Stimulated activated CD4-positive, alpha-beta T cell treated with anti-CD3 and anti-CD28 coated beads, Interleukin-4, amount 100 ng/mL, for 48 hours (primary cell): Measurements from ENCODE around the gene DSE.

Experiments
- DNase-seq, 2 donors: peaks; one replicate each; pipeline ENCODE4 v3.0.0-alpha.2; 2020; ENCODE audit warnings: low read depth in 2 of 2

Gene DSE

DNA sequence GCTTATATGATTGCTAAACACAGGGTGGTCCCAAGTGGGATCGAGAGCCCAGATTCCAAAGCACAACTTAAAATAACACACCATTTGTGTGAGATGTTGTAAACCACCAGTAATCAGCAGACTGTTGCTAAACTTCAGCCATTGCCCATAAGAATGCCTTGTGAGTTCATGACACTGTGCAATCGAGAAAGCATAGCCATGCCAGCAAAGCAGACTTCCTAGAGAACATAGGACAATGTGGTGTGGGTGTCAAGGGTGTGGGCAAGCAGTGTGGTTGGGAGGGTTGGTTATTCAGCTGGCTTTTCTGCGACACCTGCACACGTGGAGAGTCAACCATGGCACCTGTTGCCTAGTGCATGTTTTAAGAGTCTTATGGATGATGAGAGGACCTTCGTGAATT, 74.4 kb downstream of the DSE start:
- DNase-seq, result no peak

DNA sequence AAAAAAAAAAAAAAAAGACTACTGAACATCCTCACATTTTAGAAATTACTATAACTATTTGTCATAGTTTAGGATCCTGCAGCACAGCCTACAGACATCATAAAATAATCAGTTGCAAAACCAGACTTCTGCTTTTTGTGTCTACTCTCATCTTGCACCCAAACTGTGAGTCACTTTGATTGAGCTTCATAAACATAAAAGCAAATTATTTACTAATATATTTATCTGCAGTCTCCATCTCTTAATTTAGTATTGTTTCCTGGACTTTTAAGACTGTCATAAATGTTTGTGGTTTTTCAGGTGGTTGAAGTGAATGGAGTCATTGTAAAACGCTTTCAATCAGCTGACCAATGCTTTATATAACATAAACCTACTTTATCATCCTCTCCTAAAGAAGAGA, 75.7 kb downstream of the DSE start:
- no peak for DNase-seq

DNA sequence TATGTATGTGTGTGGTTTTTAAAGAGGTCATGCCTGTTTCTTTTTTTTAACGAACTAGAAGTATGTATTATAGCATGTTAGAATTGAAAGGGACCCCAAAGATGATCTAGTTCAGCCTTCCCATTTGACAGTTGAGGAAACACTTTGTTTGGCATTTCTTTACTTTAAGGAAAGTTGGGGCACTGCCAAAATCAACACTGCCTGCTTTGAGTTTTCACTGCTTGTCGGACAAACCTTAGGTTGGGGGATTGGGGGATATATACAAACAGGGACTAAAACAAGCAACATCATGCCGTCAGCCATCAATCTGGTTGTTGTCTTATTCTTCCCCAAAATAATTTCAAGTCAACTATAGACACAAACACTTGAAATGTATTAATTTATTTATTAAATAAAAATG, 76.3 kb downstream of the DSE start:
- no peak for DNase-seq

DNA sequence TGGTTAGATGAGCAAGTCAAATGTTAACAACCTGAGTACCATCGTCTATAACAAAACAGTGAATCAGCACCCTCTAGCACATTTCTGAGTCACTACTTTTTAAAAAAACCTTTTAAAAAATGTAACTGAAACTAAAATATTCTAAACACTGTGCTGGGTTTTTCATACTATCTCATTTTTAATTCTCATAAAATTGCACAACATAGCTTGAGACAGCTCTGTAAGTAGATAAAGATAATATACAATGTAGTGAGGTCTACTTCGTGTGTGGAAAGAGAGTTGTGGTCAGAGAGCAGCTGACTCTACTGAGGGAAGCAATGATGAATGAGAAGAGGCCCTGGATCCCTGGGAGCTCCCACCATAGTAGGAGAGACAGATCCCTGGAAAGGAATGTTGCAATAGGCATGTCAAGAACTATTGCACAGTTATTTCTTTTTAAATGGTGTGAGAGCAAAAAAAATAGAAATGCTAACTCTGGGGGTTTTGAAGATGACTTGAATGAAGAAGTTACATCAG, 76.8 kb downstream of the DSE start:
- no peak for DNase-seq

DNA sequence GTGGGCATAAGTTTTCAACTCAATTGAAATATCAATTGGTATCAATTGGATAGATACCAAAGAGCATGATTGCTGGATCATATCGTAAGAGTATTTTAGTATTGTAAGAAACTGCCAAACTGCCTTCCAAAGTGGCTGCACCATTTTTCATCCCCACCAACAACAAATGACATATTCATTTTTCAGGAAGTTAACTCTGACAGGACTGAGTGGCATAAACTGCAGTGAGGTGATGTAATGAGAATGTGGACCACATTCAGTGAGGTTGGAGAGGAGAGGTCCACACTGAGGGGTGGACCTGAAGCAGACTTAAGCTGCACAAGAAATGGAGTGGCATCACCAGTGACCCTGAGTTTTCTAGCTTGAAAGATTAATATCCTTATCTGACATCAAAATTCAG, 78.8 kb downstream of the DSE start:
- DNase-seq, result no peak

DNA sequence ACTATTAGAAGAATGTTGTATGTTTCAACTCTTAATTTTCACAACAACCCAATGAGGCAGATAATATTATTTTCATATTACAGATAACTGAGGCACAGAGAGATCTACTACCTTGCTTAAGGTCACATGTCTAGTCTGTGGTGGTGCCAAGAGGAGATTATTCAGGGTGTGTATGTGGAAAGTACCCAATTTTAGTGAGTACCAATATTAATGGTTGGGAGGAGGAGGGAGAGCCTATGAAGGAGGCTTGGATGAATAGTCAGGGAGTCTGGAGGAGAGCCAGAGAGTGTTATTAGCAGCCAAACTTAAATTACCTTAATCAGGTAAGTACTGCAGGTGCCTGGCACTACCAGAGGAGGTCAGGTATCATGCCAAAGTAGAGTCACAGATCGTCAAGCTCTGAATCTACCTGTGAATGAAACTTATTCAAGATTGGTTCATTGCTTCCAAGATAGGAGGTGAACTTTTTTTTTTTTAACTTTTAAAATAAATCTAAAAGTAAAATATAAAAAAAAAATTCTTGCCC, 79.5 kb downstream of the DSE start:
- no peak for DNase-seq

DNA sequence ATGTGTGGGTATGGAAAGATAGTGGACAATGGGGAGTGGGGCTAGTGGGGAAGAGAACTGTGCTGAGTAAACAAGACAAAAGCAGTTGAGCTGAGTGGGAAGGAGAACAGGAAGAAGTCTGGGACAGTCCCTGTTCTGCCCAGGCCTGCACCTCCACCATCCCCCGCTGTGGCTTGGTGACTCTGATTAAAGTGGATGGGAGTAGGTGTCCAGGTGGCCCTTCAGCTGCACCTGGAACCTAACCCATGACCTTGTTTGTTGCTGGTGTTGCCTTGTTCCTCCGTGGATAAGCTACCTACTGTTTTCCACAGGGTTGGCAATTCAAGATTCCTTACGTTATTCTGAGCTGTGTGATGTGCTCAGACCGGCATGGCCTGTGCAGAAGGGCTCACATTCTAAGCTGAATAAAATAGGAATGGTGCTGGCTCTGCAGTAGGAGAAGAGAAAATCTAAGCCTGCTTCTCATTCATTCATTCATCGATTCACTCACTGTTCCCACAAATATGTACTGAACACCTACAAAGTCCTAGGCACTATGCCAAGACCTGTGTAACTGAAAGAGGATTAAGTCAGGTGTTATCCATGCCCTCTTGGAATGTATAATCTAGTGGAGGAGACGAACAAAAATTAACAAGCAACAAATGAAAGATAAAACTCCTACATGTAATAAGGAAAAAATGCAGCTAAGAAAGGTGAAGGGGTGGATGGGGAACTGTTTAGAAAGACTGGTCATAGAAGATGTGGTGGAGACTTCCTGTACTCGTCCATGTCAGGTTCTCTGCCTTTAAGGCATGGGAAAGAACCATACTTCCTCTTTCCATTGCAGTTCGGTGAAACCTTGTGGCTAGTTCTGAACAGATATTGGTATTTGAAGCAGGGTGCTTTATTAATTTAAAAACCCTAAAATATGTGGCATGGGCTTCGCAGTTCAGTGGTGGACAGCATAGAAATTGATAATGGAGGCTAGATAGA, 80.3 kb downstream of the DSE start:
- no peak for DNase-seq

DNA sequence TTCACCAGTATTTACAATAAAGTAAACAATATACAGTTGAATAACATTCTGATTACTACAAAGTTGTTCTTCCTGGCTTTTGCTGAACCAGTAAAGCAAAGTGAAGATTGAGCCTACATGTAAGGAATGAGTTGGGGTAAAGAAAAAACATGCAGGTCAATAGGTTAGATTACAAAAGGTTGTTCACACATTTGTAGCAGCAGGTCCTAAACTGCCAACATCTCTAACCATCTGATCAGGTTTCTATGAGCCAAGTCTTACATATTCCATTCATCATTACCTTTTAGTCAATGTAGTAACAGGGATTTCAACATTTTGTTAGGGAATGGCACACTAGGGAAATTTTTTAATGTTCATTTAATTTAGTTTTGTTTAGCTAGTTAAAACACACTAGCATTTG, 81.2 kb downstream of the DSE start:
- DNase-seq, result no peak

DNA sequence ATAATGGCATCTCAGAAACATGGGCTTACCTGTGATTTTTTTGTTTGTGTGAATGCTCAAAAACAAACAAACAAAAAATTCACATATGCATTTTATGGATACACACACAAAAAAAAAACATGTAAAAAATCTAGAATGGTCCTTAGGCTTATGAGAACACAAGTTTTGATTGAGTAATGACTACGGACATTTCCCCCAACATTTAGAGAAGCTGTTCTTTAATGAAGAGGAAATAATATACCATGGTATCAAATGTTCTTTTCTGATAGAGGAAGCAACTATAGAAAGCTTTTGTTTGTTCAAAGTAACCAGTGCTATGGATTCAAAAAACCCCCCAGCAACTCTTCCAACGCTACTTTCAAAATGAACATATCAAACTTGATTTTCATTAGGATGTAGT, 81.8 kb downstream of the DSE start:
- no peak for DNase-seq

DNA sequence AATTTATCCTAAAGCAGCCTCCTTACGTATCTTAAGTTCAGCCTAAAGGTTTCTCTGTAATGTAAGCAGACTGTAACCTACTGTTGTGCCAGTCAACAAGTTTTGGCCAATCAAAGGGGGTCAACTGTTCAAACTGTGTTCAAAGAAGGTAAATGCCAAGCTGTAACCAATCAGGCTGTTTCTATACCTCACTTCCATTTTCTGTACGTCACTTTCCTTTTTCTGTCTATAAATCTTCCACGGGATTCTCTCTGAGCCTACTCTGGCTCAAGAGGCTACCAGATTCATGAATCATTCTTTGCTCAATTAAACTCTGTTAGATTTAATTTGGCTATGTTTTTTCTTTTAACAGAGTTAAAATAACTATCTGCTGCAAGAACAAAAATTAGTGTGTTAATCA, 85.4 kb downstream of the DSE start:
- DNase-seq, result no peak

DNA sequence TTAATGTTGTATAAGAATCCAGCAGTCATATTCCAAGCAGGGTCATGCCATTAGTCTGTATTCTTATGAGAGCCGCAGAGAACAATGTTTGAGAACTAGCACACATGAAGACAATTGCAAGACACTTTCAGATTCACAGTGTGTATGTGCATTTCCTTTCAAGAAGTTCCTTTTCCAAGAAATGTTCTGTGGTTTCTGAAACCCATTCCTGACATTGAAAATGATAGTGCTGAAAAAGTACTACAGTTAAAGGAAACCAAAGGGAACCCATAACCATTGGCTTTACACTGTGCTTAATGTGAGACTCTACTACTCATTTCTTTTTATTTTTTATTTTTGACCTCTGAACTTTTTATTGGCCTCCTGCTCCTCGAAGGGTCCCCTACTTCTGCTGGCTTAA, 86.2 kb downstream of the DSE start:
- DNase-seq, result no peak

DNA sequence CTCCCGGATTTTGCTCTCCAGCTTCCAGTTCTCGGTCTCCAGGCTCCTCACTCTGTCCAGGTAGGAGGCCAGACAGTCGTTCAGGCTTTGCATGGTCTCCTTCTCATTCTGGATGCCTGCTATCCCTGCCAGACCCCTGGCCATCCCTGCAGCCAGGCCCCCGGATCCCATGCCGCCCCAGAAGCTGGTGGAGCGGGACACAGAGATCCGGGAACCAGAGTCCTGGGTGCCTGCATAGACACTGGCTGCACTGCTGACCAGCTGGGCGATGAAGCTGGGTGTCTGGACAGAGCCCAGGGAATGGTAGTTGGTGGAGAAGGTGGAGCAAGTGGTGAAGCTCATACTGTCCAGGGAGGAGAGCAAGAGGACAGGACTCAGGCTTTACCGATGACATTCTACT, 87.5 kb downstream of the DSE start:
- DNase-seq, result no peak

DNA sequence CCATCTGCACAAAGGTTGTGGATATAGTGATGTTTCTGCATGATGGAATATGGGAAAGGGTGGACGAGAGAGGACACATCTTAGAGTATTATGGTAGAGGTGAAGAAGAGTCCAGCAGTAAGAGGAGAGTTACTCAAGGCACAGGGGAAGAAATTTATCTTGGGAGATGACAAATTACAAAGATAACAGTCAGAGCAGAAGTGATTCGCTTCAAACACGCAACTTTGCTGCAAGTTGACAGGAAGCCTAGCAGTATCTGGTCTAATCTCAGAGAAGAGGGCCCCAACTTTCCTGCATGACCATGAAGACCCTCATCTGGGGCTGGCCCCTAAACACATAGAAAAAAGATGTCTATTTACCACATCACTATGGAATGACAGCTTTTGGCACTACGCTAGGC, 89.2 kb downstream of the DSE start:
- DNase-seq, result no peak

DNA sequence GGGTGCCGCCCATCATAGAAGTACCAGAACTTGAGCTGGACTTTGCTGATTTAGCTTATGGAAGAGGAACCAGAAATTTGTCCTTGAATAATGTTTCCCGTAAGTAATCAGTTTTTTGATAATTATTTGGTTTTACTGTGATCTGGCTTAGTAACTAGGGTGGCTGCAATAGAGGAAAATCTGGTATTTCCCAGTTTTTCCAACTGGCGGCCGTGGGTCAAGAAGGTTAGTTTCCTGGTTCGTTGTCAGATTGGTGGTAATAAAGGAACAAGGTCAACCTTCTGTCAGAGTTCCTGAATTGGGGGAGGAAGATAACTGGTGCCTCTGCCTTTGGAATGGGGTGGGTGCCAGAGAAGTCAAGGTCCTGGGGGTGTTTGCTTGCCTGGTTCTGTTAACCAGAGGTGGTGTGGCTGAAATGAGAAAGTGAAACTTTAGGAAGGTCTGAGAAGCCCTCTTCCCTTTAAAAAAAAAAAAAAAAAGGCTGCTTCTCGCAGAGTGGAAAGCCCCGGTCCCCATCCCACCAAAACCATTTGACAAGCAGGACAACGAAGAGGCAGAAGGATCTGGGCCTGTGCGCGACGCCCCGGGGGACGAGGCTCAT, 90.7 kb downstream of the DSE start, which contains the start of gene CALHM6:
CALHM6 (plus strand) TSS at position 45 of the 601 bp plus-strand sequence; CDS start at position 600, 555 bp downstream.
- DNase-seq, result no peak

DNA sequence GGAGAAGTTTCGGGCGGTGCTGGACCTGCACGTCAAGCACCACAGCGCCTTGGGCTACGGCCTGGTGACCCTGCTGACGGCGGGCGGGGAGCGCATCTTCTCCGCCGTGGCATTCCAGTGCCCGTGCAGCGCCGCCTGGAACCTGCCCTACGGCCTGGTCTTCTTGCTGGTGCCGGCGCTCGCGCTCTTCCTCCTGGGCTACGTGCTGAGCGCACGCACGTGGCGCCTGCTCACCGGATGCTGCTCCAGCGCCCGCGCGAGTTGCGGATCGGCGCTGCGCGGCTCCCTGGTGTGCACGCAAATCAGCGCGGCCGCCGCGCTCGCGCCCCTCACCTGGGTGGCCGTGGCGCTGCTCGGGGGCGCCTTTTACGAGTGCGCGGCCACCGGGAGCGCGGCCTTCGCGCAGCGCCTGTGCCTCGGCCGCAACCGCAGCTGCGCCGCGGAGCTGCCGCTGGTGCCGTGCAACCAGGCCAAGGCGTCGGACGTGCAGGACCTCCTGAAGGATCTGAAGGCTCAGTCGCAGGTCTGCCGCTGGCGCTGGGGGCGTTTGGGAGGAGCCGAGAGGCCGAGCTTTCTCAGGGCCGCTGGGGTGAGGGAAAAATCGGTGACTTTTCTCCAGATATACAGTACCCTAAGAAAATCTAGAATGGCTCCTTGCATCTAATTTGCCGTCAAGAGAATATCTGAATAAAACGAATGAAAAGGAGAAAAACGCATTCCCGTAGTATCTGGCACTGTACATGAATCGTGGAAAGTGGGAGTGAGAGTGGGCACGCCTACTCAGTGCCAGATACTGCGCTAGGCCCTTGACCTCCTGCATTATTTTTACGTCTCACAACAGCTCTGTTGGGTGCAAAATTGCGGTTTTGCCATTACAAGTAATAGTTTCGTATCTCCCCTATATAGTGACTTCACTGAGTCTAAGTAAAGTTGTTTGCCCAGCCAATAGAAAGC, 91.5 kb downstream of the DSE start:
- DNase-seq, result peak; percentile 32 to 42

DNA sequence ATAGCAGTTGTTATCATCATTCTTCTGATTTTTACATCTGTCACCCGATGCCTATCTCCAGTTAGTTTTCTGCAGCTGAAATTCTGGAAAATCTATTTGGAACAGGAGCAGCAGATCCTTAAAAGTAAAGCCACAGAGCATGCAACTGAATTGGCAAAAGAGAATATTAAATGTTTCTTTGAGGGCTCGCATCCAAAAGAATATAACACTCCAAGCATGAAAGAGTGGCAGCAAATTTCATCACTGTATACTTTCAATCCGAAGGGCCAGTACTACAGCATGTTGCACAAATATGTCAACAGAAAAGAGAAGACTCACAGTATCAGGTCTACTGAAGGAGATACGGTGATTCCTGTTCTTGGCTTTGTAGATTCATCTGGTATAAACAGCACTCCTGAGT, 92.6 kb downstream of the DSE start:
- no peak for DNase-seq

DNA sequence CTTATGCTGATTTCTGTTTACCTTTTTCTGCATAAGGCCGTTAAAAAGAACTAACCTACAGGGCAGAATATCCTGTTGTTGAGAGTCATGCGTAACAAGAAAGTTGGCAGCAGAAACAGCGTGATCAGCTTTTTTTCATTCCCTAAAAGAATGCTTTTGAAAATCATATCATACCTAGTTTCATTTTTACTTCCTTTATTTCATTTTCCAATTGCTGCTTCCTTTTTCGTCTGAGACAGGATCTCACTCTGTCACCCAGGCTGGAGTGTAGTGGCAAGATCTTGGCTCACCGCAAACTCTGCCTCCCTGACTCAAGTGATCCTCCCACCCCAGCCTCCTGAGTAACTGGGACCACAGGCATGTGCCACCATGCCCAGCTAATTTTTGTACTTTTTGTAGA, 94.5 kb downstream of the DSE start:
- no peak for DNase-seq

DNA sequence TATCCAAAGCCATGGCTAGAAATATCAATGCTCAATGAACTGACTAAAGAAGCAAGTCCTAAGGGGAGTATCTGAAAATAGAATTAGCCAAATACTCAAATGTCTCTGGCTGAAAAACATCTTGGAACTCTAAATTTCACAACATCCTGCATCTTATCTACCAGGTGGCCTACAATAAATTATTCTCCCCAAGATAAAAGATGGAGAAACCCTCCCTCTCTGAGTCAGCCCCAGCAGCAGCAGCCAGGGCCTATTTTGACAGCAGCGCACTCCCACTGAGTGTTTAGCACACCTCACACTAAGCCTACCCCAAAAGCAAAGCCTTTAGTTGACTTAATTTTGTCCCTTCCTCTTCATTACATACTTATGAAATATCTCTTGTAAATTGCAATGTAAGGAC, 96.3 kb downstream of the DSE start:
- DNase-seq, result no peak

DNA sequence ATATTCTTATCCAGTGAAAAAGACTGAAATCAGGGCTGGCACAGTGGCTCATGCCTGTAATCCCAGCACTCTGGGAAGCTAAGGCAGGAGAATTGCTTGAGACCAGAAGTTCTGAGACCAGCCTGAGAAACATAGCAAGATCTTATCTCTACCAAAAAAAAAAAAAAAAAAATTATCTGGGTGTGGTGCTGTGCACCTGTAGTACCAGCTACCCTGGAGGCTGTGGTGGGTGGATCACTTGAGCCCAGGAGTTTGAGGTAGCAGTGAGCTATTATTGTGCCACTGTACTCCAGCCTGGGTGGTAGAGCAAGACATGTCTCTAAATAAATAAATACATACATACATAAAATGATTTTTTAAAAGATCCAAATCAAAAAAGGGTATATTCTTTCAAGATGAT, 96.8 kb downstream of the DSE start:
- no peak for DNase-seq

DNA sequence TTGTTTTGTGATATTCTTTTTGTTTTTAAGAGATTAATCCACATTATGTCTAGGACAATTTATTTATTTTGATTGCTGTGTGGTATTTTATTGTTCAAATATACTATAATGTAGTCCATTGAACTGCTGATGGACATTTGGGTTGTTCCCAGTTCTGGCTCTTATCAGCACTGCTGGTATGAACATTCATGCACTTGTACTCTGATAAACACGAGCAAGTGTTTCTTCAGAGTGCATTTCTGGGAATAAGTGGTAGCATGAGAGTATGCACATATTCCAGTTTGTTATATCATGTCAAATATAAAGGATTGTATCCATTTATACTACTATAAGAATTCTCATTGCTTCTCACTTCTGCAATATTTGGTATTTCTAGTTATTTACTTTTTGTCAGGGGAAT, 97.5 kb downstream of the DSE start:
- no peak for DNase-seq

DNA sequence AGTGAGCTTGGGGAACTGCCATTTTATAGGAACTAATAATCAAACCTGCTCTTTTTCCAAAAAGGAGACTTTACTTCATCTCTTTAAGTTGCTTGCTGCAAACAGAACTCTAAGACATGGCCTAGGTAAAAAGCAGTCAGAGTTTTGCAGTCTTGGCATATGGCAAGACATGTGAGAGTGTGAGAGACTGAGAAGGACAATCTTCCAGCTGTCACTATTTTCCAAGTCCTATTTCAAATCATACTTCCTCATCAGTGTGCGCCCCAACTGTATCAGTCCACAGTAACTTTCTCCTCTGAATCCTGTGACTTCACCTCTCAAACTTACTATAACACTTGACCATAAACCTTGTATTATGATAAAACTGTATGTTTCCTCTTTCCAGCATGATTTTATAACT, 100.8 kb downstream of the DSE start:
- no peak for DNase-seq

DNA sequence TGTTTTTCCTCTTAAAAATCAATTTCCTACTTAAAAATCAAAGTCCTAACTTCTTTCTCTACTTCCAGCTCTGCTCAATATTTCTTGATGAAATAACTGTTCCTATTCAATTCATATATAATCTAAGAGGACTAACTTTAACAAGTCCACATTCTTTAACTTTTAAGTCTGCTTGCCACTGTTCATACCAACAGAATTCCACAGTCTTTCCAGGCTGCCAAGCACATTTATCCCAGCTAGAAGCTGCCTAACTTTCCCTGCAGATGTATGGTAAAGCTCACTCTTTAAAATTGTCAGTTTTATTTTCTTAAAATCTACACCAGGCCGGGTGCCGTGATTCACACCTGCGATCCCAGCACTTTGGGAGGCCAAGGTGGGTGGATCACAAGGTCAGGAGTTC, 102.0 kb downstream of the DSE start:
- no peak for DNase-seq
